HepG2 (cell line): ENCODE results near the gene LRRN4CL. TPM values are rescaled to one million over a fixed set of nuclear protein-coding genes. Genes with fewer than 3 reads are reported as not detected.

Experiments used
- AGO2 ChIP-seq: fragments of 200-400 bp; formaldehyde crosslinking; optimal IDR thresholded peaks from 2 replicates; pipeline ENCODE3; 2017; ENCODE audit warnings: mild to moderate bottlenecking, low read depth, low read length, moderate library complexity
- CBFB ChIP-seq: sonication (generic); formaldehyde crosslinking; IDR thresholded peaks from 2 replicates; pipeline ENCODE4 v1.4.0; 2020; ENCODE audit warnings: missing genetic modification reagents
- CEBPG ChIP-seq: IDR thresholded peaks from 2 replicates; pipeline ENCODE4 v1.6.1; 2016
- DMAP1 ChIP-seq: IDR thresholded peaks from 2 replicates; pipeline ENCODE4 v1.6.1; 2016
- FIP1L1 ChIP-seq: fragments of 200-400 bp; formaldehyde crosslinking; IDR thresholded peaks from 2 replicates; pipeline ENCODE4 v1.6.1; 2018; ENCODE audit warnings: low read depth, mild to moderate bottlenecking, low read length, moderate library complexity, borderline replicate concordance; ENCODE audit not compliant: insufficient read depth
- HDAC2 ChIP-seq: sonication (generic); formaldehyde crosslinking; IDR thresholded peaks from 2 replicates; pipeline ENCODE4 v1.4.0; 2020; ENCODE audit warnings: missing genetic modification reagents
- HNF4G ChIP-seq, 2 experiments: sonication (generic) in 1 of 2; formaldehyde crosslinking in 1 of 2; IDR thresholded peaks; 2 replicates each; pipeline versions ENCODE4 v1.4.0 to v1.6.1; 2011 to 2020; ENCODE audit warnings: borderline replicate concordance in 2 of 2, low read depth in 2 of 2, mild to moderate bottlenecking in 2 of 2, low read length in 1 of 2, missing genetic modification reagents in 1 of 2, moderate library complexity in 1 of 2
- IKZF1 ChIP-seq: fragments of 450-650 bp; IDR thresholded peaks from 2 replicates; pipeline ENCODE4 v1.7.1; 2016
- KDM1A ChIP-seq: IDR thresholded peaks from 2 replicates; pipeline ENCODE4 v1.6.1; 2016; ENCODE audit warnings: missing compliant biosample characterization
- MEF2D ChIP-seq: sonication (generic); formaldehyde crosslinking; IDR thresholded peaks from 2 replicates; pipeline ENCODE4 v1.5.1; 2020; ENCODE audit warnings: mild to moderate bottlenecking, missing genetic modification reagents
- NR1H2 ChIP-seq: sonication (generic); formaldehyde crosslinking; IDR thresholded peaks from 2 replicates; pipeline ENCODE4 v1.8.1; 2022; ENCODE audit warnings: low read depth, missing genetic modification reagents, borderline replicate concordance
- NR2F1 ChIP-seq, 2 experiments: fragments of 450-650 bp in 1 of 2; formaldehyde crosslinking in 1 of 2; IDR thresholded peaks; 2 replicates each; pipeline versions ENCODE4 v1.5.0 to v1.6.1; 2016 to 2020; ENCODE audit warnings: mild to moderate bottlenecking in 1 of 2, missing compliant biosample characterization in 1 of 2, missing genetic modification reagents in 1 of 2, moderate library complexity in 1 of 2
- PAX8 ChIP-seq: sonication (generic); formaldehyde crosslinking; IDR thresholded peaks from 2 replicates; pipeline ENCODE4 v1.8.0; 2022; ENCODE audit warnings: mild to moderate bottlenecking, missing genetic modification reagents, borderline replicate concordance
- POLR2G ChIP-seq: fragments of 200-400 bp; formaldehyde crosslinking; IDR thresholded peaks from 2 replicates; pipeline ENCODE4 v1.6.1; 2018; ENCODE audit warnings: mild to moderate bottlenecking, low read depth, low read length, moderate library complexity
- TAF1 ChIP-seq: sonication (generic); formaldehyde crosslinking; IDR thresholded peaks from 2 replicates; pipeline ENCODE4 v1.4.0; 2020; ENCODE audit warnings: missing genetic modification reagents
- ZFP62 ChIP-seq: sonication (generic); formaldehyde crosslinking; IDR thresholded peaks from 2 replicates; pipeline ENCODE4 v1.4.0; 2020; ENCODE audit warnings: missing genetic modification reagents
- ZNF17 ChIP-seq: sonication (generic); formaldehyde crosslinking; IDR thresholded peaks from 2 replicates; pipeline ENCODE4 v1.5.0; 2020; ENCODE audit warnings: mild to moderate bottlenecking, missing genetic modification reagents
- ZNF552 ChIP-seq: sonication (generic); formaldehyde crosslinking; IDR thresholded peaks from 2 replicates; pipeline ENCODE4 v1.9.0; 2022; ENCODE audit warnings: missing genetic modification reagents, mild to moderate bottlenecking, borderline replicate concordance
- ZNF558 ChIP-seq: sonication (generic); formaldehyde crosslinking; IDR thresholded peaks from 2 replicates; pipeline ENCODE4 v1.9.0; 2022; ENCODE audit warnings: mild to moderate bottlenecking, missing genetic modification reagents, borderline replicate concordance
- ZNF709 ChIP-seq: sonication (generic); formaldehyde crosslinking; IDR thresholded peaks from 2 replicates; pipeline ENCODE4 v1.5.0; 2020; ENCODE audit warnings: mild to moderate bottlenecking, missing genetic modification reagents
- ZNF775 ChIP-seq: sonication (generic); formaldehyde crosslinking; IDR thresholded peaks from 2 replicates; pipeline ENCODE4 v1.4.0; 2020; ENCODE audit warnings: missing genetic modification reagents, mild to moderate bottlenecking, moderate library complexity, borderline replicate concordance
- ZNF816 ChIP-seq: sonication (generic); formaldehyde crosslinking; IDR thresholded peaks from 2 replicates; pipeline ENCODE4 v1.8.0; 2022; ENCODE audit warnings: missing genetic modification reagents, mild to moderate bottlenecking, borderline replicate concordance
- polyA plus RNA-seq, 8 experiments: library from polyadenylated mRNA; depleted of rRNA in 3 of 8; stranded (reverse) in 7 of 8; unstranded in 1 of 8; fragments of >200 nt; fragmentation: Illumina TruSeq in 4 of 8; extraction: Trizol in 4 of 8; gene quantifications; 2 replicates each; pipeline versions ENCODE4 v1.2.1 to v1.2.3, GENCODE V29; 2011 to 2016; ENCODE audit warnings: low read depth in 4 of 8, missing spikeins in 1 of 8, mixed read lengths in 1 of 8; ENCODE audit not compliant: insufficient read depth in 1 of 8
- total RNA-seq, 5 experiments: library from RNA; depleted of rRNA; stranded (reverse); fragments of >200 nt; fragmentation: Illumina TruSeq; extraction: Trizol; gene quantifications; 2 replicates each; pipeline ENCODE4 v1.2.3, GENCODE V29; 2016; ENCODE audit warnings: low read depth in 1 of 5
- TF ChIP-seq, protein P1 (sequence below): sonication (generic); formaldehyde crosslinking; conservative IDR thresholded peaks from 2 replicates; pipeline ENCODE4 v1.4.0; 2020; ENCODE audit warnings: missing genetic modification reagents
- TF ChIP-seq, protein P2 (sequence below): sonication (generic); formaldehyde crosslinking; IDR thresholded peaks from 2 replicates; pipeline ENCODE4 v1.5.1; 2020; ENCODE audit warnings: mild to moderate bottlenecking, missing genetic modification reagents, moderate library complexity
- TF ChIP-seq, protein P3 (sequence below): sonication (generic); formaldehyde crosslinking; IDR thresholded peaks from 2 replicates; pipeline ENCODE4 v1.8.0; 2022; ENCODE audit warnings: mild to moderate bottlenecking, missing genetic modification reagents

The LRRN4CL gene
- total and polyA plus RNA-seq, 2 of the 13 experiments (the other 11 are each of a cell fraction or from before 2014, with no cell fraction given): 0.11 TPM; not detected in 1

DNA sequence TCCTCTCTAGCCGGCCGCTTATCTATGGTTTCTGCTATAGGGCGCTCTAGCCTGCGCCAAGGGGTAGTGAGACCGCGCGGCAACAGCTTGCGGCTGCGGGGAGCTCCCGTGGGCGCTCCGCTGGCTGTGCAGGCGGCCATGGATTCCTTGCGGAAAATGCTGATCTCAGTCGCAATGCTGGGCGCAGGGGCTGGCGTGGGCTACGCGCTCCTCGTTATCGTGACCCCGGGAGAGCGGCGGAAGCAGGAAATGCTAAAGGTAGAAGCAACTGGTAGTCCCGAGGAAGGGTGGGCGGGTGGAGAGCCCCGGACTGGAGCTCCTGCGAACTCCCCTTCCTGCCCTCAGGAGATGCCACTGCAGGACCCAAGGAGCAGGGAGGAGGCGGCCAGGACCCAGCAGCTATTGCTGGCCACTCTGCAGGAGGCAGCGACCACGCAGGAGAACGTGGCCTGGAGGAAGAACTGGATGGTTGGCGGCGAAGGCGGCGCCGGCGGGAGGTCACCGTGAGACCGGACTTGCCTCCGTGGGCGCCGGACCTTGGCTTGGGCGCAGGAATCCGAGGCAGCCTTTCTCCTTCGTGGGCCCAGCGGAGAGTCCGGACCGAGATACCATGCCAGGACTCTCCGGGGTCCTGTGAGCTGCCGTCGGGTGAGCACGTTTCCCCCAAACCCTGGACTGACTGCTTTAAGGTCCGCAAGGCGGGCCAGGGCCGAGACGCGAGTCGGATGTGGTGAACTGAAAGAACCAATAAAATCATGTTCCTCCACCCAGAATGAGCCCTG, 17.5 kb downstream of the LRRN4CL start, which contains the start of the genes LBHD1 and UQCC3 (continued):
- TF ChIP-seq, protein P1, sequence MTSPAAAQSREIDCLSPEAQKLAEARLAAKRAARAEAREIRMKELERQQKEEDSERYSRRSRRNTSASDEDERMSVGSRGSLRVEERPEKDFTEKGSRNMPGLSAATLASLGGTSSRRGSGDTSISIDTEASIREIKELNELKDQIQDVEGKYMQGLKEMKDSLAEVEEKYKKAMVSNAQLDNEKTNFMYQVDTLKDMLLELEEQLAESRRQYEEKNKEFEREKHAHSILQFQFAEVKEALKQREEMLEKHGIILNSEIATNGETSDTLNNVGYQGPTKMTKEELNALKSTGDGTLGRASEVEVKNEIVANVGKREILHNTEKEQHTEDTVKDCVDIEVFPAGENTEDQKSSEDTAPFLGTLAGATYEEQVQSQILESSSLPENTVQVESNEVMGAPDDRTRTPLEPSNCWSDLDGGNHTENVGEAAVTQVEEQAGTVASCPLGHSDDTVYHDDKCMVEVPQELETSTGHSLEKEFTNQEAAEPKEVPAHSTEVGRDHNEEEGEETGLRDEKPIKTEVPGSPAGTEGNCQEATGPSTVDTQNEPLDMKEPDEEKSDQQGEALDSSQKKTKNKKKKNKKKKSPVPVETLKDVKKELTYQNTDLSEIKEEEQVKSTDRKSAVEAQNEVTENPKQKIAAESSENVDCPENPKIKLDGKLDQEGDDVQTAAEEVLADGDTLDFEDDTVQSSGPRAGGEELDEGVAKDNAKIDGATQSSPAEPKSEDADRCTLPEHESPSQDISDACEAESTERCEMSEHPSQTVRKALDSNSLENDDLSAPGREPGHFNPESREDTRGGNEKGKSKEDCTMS: no peak
- peak; percentile 48; the same call in 1 of the 2 replicates for TF ChIP-seq HDAC2 (CRISPR knock-in tag)
- TF ChIP-seq IKZF1: no peak
- no peak for TF ChIP-seq ZFP62 (CRISPR knock-in tag)
- no peak for TF ChIP-seq ZNF816 (CRISPR knock-in tag)
- peak; percentile 93; the same call in 1 of the 2 replicates for TF ChIP-seq FIP1L1
- no peak for TF ChIP-seq ZNF552 (CRISPR knock-in tag)
- TF ChIP-seq, protein P2, sequence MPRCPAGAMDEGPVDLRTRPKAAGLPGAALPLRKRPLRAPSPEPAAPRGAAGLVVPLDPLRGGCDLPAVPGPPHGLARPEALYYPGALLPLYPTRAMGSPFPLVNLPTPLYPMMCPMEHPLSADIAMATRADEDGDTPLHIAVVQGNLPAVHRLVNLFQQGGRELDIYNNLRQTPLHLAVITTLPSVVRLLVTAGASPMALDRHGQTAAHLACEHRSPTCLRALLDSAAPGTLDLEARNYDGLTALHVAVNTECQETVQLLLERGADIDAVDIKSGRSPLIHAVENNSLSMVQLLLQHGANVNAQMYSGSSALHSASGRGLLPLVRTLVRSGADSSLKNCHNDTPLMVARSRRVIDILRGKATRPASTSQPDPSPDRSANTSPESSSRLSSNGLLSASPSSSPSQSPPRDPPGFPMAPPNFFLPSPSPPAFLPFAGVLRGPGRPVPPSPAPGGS (CRISPR knock-in tag): no peak; the same call in 1 of the 2 replicates
- no peak for TF ChIP-seq ZNF775 (CRISPR knock-in tag)
- TF ChIP-seq HNF4G (IDR thresholded peaks at IDR 0.05; ENCODE audit: borderline replicate concordance, low read depth, low read length): peak; percentile 13; the same call in 1 of the 2 replicates
- peak; percentile 75; the same call in 1 of the 2 replicates for TF ChIP-seq HNF4G (CRISPR knock-in tag; IDR thresholded peaks at IDR 0.05; ENCODE audit: borderline replicate concordance, low read depth)
- peak; percentile 80 for TF ChIP-seq DMAP1 (CRISPR knock-in tag)
- peak; percentile 92 for TF ChIP-seq POLR2G
- peak; percentile 54; the same call in 1 of the 2 replicates for TF ChIP-seq ZNF709 (CRISPR knock-in tag)
- TF ChIP-seq CBFB: 0 out of 2 replicates have a peak, but pooled peaks have one; percentile 21
- no peak for TF ChIP-seq PAX8 (CRISPR knock-in tag)
- no peak for TF ChIP-seq NR1H2 (CRISPR knock-in tag)
- TF ChIP-seq, protein P3, sequence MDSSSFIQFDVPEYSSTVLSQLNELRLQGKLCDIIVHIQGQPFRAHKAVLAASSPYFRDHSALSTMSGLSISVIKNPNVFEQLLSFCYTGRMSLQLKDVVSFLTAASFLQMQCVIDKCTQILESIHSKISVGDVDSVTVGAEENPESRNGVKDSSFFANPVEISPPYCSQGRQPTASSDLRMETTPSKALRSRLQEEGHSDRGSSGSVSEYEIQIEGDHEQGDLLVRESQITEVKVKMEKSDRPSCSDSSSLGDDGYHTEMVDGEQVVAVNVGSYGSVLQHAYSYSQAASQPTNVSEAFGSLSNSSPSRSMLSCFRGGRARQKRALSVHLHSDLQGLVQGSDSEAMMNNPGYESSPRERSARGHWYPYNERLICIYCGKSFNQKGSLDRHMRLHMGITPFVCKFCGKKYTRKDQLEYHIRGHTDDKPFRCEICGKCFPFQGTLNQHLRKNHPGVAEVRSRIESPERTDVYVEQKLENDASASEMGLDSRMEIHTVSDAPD (CRISPR knock-in tag): no peak; the same call in 1 of the 2 replicates
- TF ChIP-seq NR2F1 (CRISPR knock-in tag; IDR thresholded peaks at IDR 0.05): no peak
- TF ChIP-seq ZNF558 (CRISPR knock-in tag): peak; percentile 93; the same call in 1 of the 2 replicates
- peak; percentile 84 for TF ChIP-seq AGO2
- 0 out of 2 replicates have a peak, but pooled peaks have one; percentile 69 for TF ChIP-seq ZNF17
- TF ChIP-seq TAF1 (CRISPR knock-in tag): peak; percentile 86
- no peak for TF ChIP-seq KDM1A (CRISPR knock-in tag)
- TF ChIP-seq MEF2D (CRISPR knock-in tag): no peak
- TF ChIP-seq CEBPG (CRISPR knock-in tag): no peak
